ENCODE results near the gene DLX2. TPM values are rescaled to one million over a fixed set of nuclear protein-coding genes. Genes with fewer than 3 reads are reported as not detected.

The DLX2 gene
- total RNA-seq, 1 experiment from 2014 or later: 0.82 TPM

GRCh38 chr2:172134270-172134669, 31.6 kb upstream of the DLX2 start:
- H3K4me1 Mint-ChIP-seq (ENCODE audit: low read depth, unreplicated experiment): no peaks in the 10 kb centered on the region
- no peak for TF ChIP-seq CTCF (IDR thresholded peaks at IDR 0.05; ENCODE audit: insufficient read depth in 1 of 2, low read depth in 1 of 2, low read length in 1 of 2, severe bottlenecking in 1 of 2, unreplicated experiment in 1 of 2)
- DNase-seq: no peak
- Histone ChIP-seq H3K4me1 (no peaks in the 10 kb centered on the region), H3K9me3 (no peaks in the 10 kb centered on the region), H3K4me3 (ENCODE audit: low read depth, low read length) (no peak overlapping the region), H3K27me3 (replicated peaks; ENCODE audit: control insufficient read depth, insufficient read depth, low read length) (no peaks in the 10 kb centered on the region), H3K36me3 (ENCODE audit: control insufficient read depth, insufficient read depth, low read length) (no peaks in the 10 kb centered on the region)
- peaks cover 7% of the 10 kb centered on the region for H3K27me3 Mint-ChIP-seq (ENCODE audit: insufficient read depth, unreplicated experiment)
- POLR2A ChIA-PET: no interaction called here
- no peak overlapping the region for H3K27ac Mint-ChIP-seq (ENCODE audit: unreplicated experiment)
- H3K4me3 Mint-ChIP-seq (ENCODE audit: unreplicated experiment): no peak overlapping the region
- intact Hi-C loops (cut with micrococcal nuclease; ENCODE audit: unreplicated experiment): no loop called here
- H3K36me3 Mint-ChIP-seq (ENCODE audit: insufficient read depth, unreplicated experiment): no peaks in the 10 kb centered on the region
- peaks cover 9% of the 10 kb centered on the region for H3K9me3 Mint-ChIP-seq (ENCODE audit: unreplicated experiment)
- no TSS peak for BruUV-seq (replicated peaks)
- CTCF ChIA-PET: interaction anchor here (0.6 kb wide), 1 partner anchor 449 kb away, joined by 3 read pairs; no protein-coding TSS in a partner anchor

DNA sequence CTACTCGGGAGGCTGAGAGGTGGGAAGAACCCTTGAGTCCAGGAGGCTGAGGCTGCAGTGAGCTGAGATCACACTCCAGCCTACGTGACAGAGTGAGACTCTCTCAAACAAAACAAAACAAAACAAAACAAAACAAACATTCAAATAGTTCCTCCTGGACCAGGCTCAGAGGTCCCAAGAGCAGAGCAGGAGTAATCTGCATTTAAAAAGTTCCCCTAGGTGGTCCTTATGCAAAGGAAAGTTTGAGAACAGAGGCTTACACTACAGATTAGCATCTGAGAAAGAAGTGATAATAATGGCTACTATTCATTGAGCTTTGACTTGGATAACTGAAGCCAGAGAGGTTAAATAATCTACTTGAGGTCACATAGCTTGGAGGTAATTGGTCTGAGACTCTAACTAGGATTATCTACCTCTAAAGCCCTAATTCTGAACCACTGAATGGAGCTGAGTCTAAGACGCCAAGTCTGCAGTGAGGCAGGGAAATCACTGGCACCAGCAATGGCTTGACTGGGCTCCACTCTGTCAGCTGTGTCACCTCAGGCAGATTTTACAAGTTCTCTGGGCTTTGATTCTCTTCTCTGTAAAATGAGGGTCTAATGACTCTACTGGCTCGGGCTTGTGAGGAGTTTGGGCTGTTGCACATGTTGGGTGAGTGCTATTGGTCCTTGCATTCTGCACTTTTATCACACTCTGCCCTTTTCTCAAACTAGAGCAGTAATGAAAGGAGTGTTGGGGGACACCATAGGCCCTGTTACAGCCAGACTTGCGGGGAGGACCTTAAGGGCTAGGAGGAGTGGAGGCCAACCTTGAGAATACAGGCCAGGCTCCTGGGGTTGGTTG, 29.2 kb upstream of the DLX2 start:
- peaks cover 7% of the 10 kb centered on the region for H3K27me3 Mint-ChIP-seq (ENCODE audit: insufficient read depth, unreplicated experiment)
- BruUV-seq (replicated peaks): no TSS peak
- Histone ChIP-seq H3K9me3 (no peaks in the 10 kb centered on the region), H3K36me3 (ENCODE audit: control insufficient read depth, insufficient read depth, low read length) (no peaks in the 10 kb centered on the region), H3K4me1 (no peaks in the 10 kb centered on the region), H3K27me3 (replicated peaks; ENCODE audit: control insufficient read depth, insufficient read depth, low read length) (no peaks in the 10 kb centered on the region), H3K4me3 (ENCODE audit: low read depth, low read length) (no peak overlapping the region)
- ChIA-PET POLR2A (no interaction called here), CTCF (no interaction called here)
- intact Hi-C loops (cut with micrococcal nuclease; ENCODE audit: unreplicated experiment): no loop called here
- no peak for DNase-seq
- no peaks in the 10 kb centered on the region for H3K36me3 Mint-ChIP-seq (ENCODE audit: insufficient read depth, unreplicated experiment)
- no peaks in the 10 kb centered on the region for H3K4me1 Mint-ChIP-seq (ENCODE audit: low read depth, unreplicated experiment)
- H3K4me3 Mint-ChIP-seq (ENCODE audit: unreplicated experiment): no peak overlapping the region
- H3K27ac Mint-ChIP-seq (ENCODE audit: unreplicated experiment): no peak overlapping the region
- H3K9me3 Mint-ChIP-seq (ENCODE audit: unreplicated experiment): peaks cover 9% of the 10 kb centered on the region
- TF ChIP-seq CTCF (IDR thresholded peaks at IDR 0.05; ENCODE audit: insufficient read depth in 1 of 2, low read depth in 1 of 2, low read length in 1 of 2, severe bottlenecking in 1 of 2, unreplicated experiment in 1 of 2): no peak

DNA sequence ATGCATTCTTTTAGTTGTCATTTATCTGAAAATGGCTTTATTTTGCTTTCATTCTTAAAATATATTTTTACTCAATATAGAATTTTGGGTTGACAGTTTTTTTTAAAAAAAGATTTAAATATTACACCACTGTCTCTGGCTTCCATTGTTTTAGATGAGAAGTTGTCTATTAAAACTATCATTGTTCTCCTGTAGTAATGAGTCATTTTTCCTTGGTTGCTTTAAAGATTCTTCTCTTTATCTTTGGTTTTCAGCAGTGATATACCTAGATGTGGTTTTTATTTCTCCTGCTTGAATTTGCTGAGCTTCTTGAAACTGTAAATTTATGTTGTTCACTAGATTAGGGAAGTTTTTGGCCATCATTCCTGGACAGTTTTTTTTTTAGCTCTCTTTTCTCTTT, 26.7 kb upstream of the DLX2 start:
- Mint-ChIP-seq H3K27ac (ENCODE audit: unreplicated experiment) (no peak overlapping the region), H3K27me3 (ENCODE audit: insufficient read depth, unreplicated experiment) (no peaks in the 10 kb centered on the region), H3K4me3 (ENCODE audit: unreplicated experiment) (no peak overlapping the region), H3K36me3 (ENCODE audit: insufficient read depth, unreplicated experiment) (no peaks in the 10 kb centered on the region), H3K9me3 (ENCODE audit: unreplicated experiment) (no peaks in the 10 kb centered on the region), H3K4me1 (ENCODE audit: low read depth, unreplicated experiment) (no peaks in the 10 kb centered on the region)
- no peaks in the 10 kb centered on the region for H3K27me3 ChIP-seq (replicated peaks; ENCODE audit: control insufficient read depth, insufficient read depth, low read length)
- no peak for TF ChIP-seq CTCF (IDR thresholded peaks at IDR 0.05; ENCODE audit: insufficient read depth in 1 of 2, low read depth in 1 of 2, low read length in 1 of 2, severe bottlenecking in 1 of 2, unreplicated experiment in 1 of 2)
- H3K9me3 ChIP-seq: no peaks in the 10 kb centered on the region
- H3K36me3 ChIP-seq (ENCODE audit: control insufficient read depth, insufficient read depth, low read length): no peaks in the 10 kb centered on the region
- H3K4me1 ChIP-seq: no peaks in the 10 kb centered on the region
- ChIA-PET POLR2A (no interaction called here), CTCF (interaction anchor here (0.6 kb wide), 1 partner anchor 12 kb away, joined by 5 read pairs; no protein-coding TSS in a partner anchor)
- H3K4me3 ChIP-seq (ENCODE audit: low read depth, low read length): no peak overlapping the region
- DNase-seq: no peak
- BruUV-seq (replicated peaks): no TSS peak
- intact Hi-C loops (cut with micrococcal nuclease; ENCODE audit: unreplicated experiment): no loop called here
